ENCODE results near the gene ITGAE. TPM values are rescaled to one million over a fixed set of nuclear protein-coding genes. Genes with fewer than 3 reads are reported as not detected.

The ITGAE gene
- total RNA-seq, 2 donors from 2014 or later = 9.1 to 12.9 TPM

DNA sequence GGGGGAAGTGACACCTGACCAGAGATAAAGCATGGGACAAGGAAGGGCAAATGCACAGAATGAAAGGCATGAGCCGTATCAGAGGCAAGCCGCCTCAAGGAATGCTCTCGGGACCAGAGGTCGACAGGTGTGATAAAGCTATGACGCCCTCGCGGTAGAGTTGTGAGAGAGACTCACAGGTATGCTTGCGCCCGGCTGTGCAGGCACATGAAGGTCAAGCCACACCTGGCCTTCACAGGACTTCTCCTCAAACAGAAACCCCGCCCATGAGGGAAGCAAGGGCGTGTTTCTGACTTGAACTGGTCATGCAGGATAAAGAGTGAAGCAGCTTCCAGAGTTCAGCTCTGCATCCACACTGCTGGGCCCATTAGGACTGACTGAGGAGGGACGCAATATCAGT, 37.2 kb upstream of the ITGAE start:
- peak; percentile 89 for ATAC-seq
- Histone ChIP-seq H3K4me1 (peaks cover 13% of the 10 kb centered on the region), H3K36me3 (replicated peaks in 1 of 2; ENCODE audit: insufficient read depth in 1 of 2, low read depth in 2 of 2) (peaks cover 2 to 12% of the 10 kb centered on the region in 2 donors), H3K27me3 (no peaks in the 10 kb centered on the region), H3K4me3 (no peak overlapping the region), H3K9me3 (no peaks in the 10 kb centered on the region), H3K27ac (peak overlapping the region in 2 of 4 donors; percentile 56 to 75)
- intact Hi-C loops (cut with DNase I) = no loop called here
- peak; percentile 73 to 89 (median 84) for DNase-seq
- no peak for TF ChIP-seq POLR2A (IDR thresholded peaks at IDR 0.05)
- TF ChIP-seq CTCF (IDR thresholded peaks at IDR 0.05) = no peak
- 21 to 46% methylated on average over 11 to 12 of the region's 12 CpGs for WGBS, 2 donors

DNA sequence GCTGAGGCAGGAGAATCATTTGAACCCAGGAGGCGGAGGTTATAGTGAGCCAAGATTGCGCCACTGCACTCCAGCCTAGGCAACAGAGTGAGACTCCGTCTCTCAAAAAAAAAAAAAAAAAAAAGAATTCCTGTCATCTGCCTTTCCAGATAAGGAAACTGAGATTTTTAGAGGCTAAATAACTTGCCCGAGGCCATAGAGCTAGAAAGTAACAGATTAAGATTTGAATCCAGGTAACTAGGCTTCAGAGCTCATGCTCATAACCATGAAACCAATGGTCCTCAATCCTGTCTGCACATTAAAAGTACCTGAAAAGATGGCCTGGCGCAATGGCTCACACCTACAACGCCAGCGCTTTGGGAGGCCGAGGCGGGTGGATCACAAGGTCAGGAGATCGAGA, 35.6 kb upstream of the ITGAE start:
- no peak overlapping the region for H3K27ac ChIP-seq
- no peaks in the 10 kb centered on the region for H3K27me3 ChIP-seq
- intact Hi-C loops (cut with DNase I) = no loop called here
- peaks cover 11% of the 10 kb centered on the region for H3K4me1 ChIP-seq
- TF ChIP-seq CTCF (IDR thresholded peaks at IDR 0.05) (no peak), POLR2A (IDR thresholded peaks at IDR 0.05) (no peak)
- DNase-seq (no peak), ATAC-seq (no peak)
- no peaks in the 10 kb centered on the region for H3K9me3 ChIP-seq
- H3K36me3 ChIP-seq (replicated peaks in 1 of 2; ENCODE audit: insufficient read depth in 1 of 2, low read depth in 2 of 2) = peaks cover 2 to 5% of the 10 kb centered on the region in 2 donors
- H3K4me3 ChIP-seq = no peak overlapping the region
- WGBS, 2 donors = 78 to 91% methylated on average over 10 of the region's 10 CpGs

- no peak overlapping the region for H3K4me3 ChIP-seq
- H3K27me3 ChIP-seq = no peaks in the 10 kb centered on the region
- ATAC-seq (no peak), DNase-seq (no peak)
- intact Hi-C loops (cut with DNase I) = no loop called here
- 77 to 78% methylated on average over 13 to 14 of the region's 14 CpGs for WGBS, 2 donors
- no peaks in the 10 kb centered on the region for H3K9me3 ChIP-seq
- peaks cover 11% of the 10 kb centered on the region for H3K4me1 ChIP-seq
- peaks cover 0 to 5% of the 10 kb centered on the region in 2 donors for H3K36me3 ChIP-seq (replicated peaks in 1 of 2; ENCODE audit: insufficient read depth in 1 of 2, low read depth in 2 of 2)
- H3K27ac ChIP-seq = no peak overlapping the region
- no peak for TF ChIP-seq POLR2A (IDR thresholded peaks at IDR 0.05)
- no peak for TF ChIP-seq CTCF (IDR thresholded peaks at IDR 0.05)
Observed at GRCh38 chr17:3835410-3836229, 34.6 kb upstream of the ITGAE start.

GRCh38 chr17:3834811-3835210, 33.8 kb upstream of the ITGAE start:
- no peak overlapping the region for H3K27ac ChIP-seq
- H3K4me1 ChIP-seq = peaks cover 11% of the 10 kb centered on the region
- H3K4me3 ChIP-seq = no peak overlapping the region
- ATAC-seq (no peak), DNase-seq (no peak)
- H3K27me3 ChIP-seq = no peaks in the 10 kb centered on the region
- H3K9me3 ChIP-seq = no peaks in the 10 kb centered on the region
- TF ChIP-seq CTCF (IDR thresholded peaks at IDR 0.05) (no peak), POLR2A (IDR thresholded peaks at IDR 0.05) (no peak)
- WGBS, 2 donors = 66 to 84% methylated on average over 4 of the region's 4 CpGs
- peaks cover 0 to 5% of the 10 kb centered on the region in 2 donors for H3K36me3 ChIP-seq (replicated peaks in 1 of 2; ENCODE audit: insufficient read depth in 1 of 2, low read depth in 2 of 2)
- intact Hi-C loops (cut with DNase I) = no loop called here

- intact Hi-C loops (cut with DNase I) = loop anchor here (10.0 kb wide), 1 partner anchor 94 kb away; no protein-coding TSS in a partner anchor
- Histone ChIP-seq H3K27me3 (no peaks in the 10 kb centered on the region), H3K36me3 (replicated peaks in 1 of 2; ENCODE audit: insufficient read depth in 1 of 2, low read depth in 2 of 2) (peaks cover 6 to 33% of the 10 kb centered on the region in 2 donors), H3K27ac (no peak overlapping the region), H3K9me3 (no peaks in the 10 kb centered on the region), H3K4me3 (no peak overlapping the region), H3K4me1 (no peaks in the 10 kb centered on the region)
- ATAC-seq (no peak), DNase-seq (no peak)
- no peak for TF ChIP-seq CTCF (IDR thresholded peaks at IDR 0.05)
- 88% methylated on average over 6 to 7 of the region's 7 CpGs for WGBS, 2 donors
Observed at GRCh38 chr17:3828852-3829232, 27.9 kb upstream of the ITGAE start.
